GM18502 (cell line): ENCODE measurements around the gene TGFBI.

Experiments
- ATAC-seq: cut with Tn5 transposase; IDR thresholded peaks from one replicate; pipeline ENCODE4 v1.9.1; 2021; ENCODE audit warnings: mild to moderate bottlenecking; ENCODE audit not compliant: unreplicated experiment, poor library complexity

TGFBI gene

GRCh38 chr5:136028782-136029742, at the start of gene TGFBI:
Gene TGFBI (plus strand): TSS chr5:136028988. CDS start chr5:136029056, 68 bp downstream.
- peak; percentile 70 for ATAC-seq

GRCh38 chr5:135978993-135979392, 49.8 kb upstream of the TGFBI start:
- no peak for ATAC-seq

- ATAC-seq = no peak
Measured at GRCh38 chr5:135979510-135979909, 49.3 kb upstream of the TGFBI start.

GRCh38 chr5:135980620-135981019, 48.2 kb upstream of the TGFBI start:
- no peak for ATAC-seq

GRCh38 chr5:135985951-135986350, 42.8 kb upstream of the TGFBI start:
- ATAC-seq = no peak

GRCh38 chr5:135986401-135986800, 42.4 kb upstream of the TGFBI start:
- no peak for ATAC-seq

GRCh38 chr5:135986891-135987401, 41.8 kb upstream of the TGFBI start:
- ATAC-seq = no peak

GRCh38 chr5:135988546-135988945, 40.2 kb upstream of the TGFBI start:
- no peak for ATAC-seq

GRCh38 chr5:135989686-135990085, 39.1 kb upstream of the TGFBI start:
- no peak for ATAC-seq

- ATAC-seq = no peak
Measured at GRCh38 chr5:135990528-135991255, 38.1 kb upstream of the TGFBI start.

GRCh38 chr5:135991429-135991828, 37.4 kb upstream of the TGFBI start:
- no peak for ATAC-seq

- no peak for ATAC-seq
Measured at GRCh38 chr5:135993335-135993879, 35.4 kb upstream of the TGFBI start.

- ATAC-seq = no peak
Measured at GRCh38 chr5:135993880-135994636, 34.7 kb upstream of the TGFBI start.

GRCh38 chr5:135995976-135996375, 32.8 kb upstream of the TGFBI start:
- no peak for ATAC-seq

- no peak for ATAC-seq
Measured at GRCh38 chr5:135996611-135997010, 32.2 kb upstream of the TGFBI start.

GRCh38 chr5:135997673-135998335, 31.0 kb upstream of the TGFBI start:
- ATAC-seq = no peak

GRCh38 chr5:135998889-135999288, 29.9 kb upstream of the TGFBI start:
- no peak for ATAC-seq

GRCh38 chr5:135999406-136000139, 29.2 kb upstream of the TGFBI start:
- ATAC-seq = no peak

- ATAC-seq = no peak
Measured at GRCh38 chr5:136000147-136000546, 28.6 kb upstream of the TGFBI start.
